Esophagus muscularis mucosa (tissue), 3 donors: ENCODE results near the gene PIP5KL1.

Experiments
- POLR2A ChIP-seq: fragments of 450-650 bp; IDR thresholded peaks from one replicate; pipeline ENCODE4 v1.6.1; 2017; ENCODE audit warnings: antibody characterized with exemption, moderate library complexity, mild to moderate bottlenecking, low read depth
- TF ChIP-seq, protein P1 (sequence below), 3 experiments: fragments of 200-600 bp in 2 of 3; fragments of 450-650 bp in 1 of 3; sonication (generic) in 2 of 3; IDR thresholded peaks; one replicate each; pipeline ENCODE4 v1.5.1; 2017 to 2019; ENCODE audit warnings: antibody characterized with exemption in 3 of 3, mild to moderate bottlenecking in 2 of 3, moderate library complexity in 1 of 3

DNA sequence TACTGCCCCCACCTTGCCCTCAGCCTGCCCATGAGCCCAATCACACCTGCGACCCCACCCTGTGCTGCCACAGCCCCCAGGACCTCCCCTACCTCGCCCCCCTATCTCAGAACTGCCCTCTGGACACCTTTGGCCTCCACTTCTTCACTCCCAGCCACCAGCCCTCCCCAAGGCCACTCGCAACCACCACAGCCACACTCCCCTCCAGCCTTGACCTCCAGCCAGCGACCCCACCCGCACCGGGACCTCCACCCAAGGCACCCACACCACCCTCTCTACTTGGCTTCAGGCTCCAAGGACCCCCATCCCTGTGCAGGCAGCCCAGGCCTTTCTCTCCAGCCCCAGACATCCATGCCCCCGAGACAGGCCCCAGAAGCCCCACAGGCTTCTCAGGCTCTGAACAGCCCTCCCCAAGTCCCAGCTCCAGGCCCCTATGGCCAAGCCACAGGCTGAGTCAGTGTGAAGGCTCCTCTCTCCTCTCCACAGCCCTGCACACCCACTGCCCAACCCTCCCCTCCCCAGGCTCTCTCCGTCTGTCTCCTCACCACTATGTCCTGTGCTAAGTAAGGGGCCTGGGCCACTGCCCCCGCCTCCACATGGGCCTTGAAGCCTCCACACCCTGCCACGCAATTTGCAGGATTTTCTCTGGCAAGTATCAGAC lies 55.1 kb downstream of the PIP5KL1 start:
- TF ChIP-seq POLR2A = no peak
- TF ChIP-seq, protein P1, sequence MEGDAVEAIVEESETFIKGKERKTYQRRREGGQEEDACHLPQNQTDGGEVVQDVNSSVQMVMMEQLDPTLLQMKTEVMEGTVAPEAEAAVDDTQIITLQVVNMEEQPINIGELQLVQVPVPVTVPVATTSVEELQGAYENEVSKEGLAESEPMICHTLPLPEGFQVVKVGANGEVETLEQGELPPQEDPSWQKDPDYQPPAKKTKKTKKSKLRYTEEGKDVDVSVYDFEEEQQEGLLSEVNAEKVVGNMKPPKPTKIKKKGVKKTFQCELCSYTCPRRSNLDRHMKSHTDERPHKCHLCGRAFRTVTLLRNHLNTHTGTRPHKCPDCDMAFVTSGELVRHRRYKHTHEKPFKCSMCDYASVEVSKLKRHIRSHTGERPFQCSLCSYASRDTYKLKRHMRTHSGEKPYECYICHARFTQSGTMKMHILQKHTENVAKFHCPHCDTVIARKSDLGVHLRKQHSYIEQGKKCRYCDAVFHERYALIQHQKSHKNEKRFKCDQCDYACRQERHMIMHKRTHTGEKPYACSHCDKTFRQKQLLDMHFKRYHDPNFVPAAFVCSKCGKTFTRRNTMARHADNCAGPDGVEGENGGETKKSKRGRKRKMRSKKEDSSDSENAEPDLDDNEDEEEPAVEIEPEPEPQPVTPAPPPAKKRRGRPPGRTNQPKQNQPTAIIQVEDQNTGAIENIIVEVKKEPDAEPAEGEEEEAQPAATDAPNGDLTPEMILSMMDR (IDR thresholded peaks at IDR 0.05) = no peak
